Measurements from ENCODE around the gene SIN3B.
"Not testable (repeated sequence)": the region's sequence is repeated elsewhere in the genome, so short reads cannot be mapped to it uniquely, and the experiment has no call there.

The SIN3B gene

GRCh38 chr19:16872728-16873127, 43.5 kb downstream of the SIN3B start:
- DNase-seq: no peak

- no peak for DNase-seq
Observed at GRCh38 chr19:16873594-16873993, 44.4 kb downstream of the SIN3B start.

- no peak for DNase-seq
Observed at GRCh38 chr19:16874250-16874977, 45.2 kb downstream of the SIN3B start.

GRCh38 chr19:16874978-16875299, 45.7 kb downstream of the SIN3B start:
- DNase-seq: not testable (repeated sequence)

GRCh38 chr19:16875584-16876555, 46.7 kb downstream of the SIN3B start:
- no peak for DNase-seq

GRCh38 chr19:16876904-16877361, 47.7 kb downstream of the SIN3B start:
- no peak for DNase-seq

GRCh38 chr19:16877581-16877980, 48.4 kb downstream of the SIN3B start:
- no peak for DNase-seq

GRCh38 chr19:16878181-16878965, 49.2 kb downstream of the SIN3B start:
- no peak for DNase-seq

GRCh38 chr19:16880884-16881554, 51.8 kb downstream of the SIN3B start:
- no peak for DNase-seq

GRCh38 chr19:16882146-16882545, 52.9 kb downstream of the SIN3B start:
- DNase-seq: no peak

GRCh38 chr19:16883522-16883921, 54.3 kb downstream of the SIN3B start:
- no peak for DNase-seq

- DNase-seq: no peak
Observed at GRCh38 chr19:16885166-16885565, 56.0 kb downstream of the SIN3B start.

- no peak for DNase-seq
Observed at GRCh38 chr19:16886305-16886880, 57.2 kb downstream of the SIN3B start.

- no peak for DNase-seq
Observed at GRCh38 chr19:16887353-16888265, 58.4 kb downstream of the SIN3B start.

- no peak for DNase-seq
Observed at GRCh38 chr19:16888629-16889365, 59.6 kb downstream of the SIN3B start, which contains the start of gene F2RL3. F2RL3 (plus strand) TSS chr19:16888999; CDS start chr19:16889190, 191 bp downstream.

GRCh38 chr19:16889366-16889882, 60.2 kb downstream of the SIN3B start:
- DNase-seq: no peak

GRCh38 chr19:16889883-16890460, 60.8 kb downstream of the SIN3B start:
- no peak for DNase-seq

GRCh38 chr19:16890461-16891184, 61.4 kb downstream of the SIN3B start:
- DNase-seq: no peak
